HCT116 (cell line): Measurements from ENCODE around the gene FAM193B. TPM values are rescaled to one million over a fixed set of nuclear protein-coding genes. Genes with fewer than 3 reads are reported as not detected.
A peak's percentile ranks its signal among the peaks of the same experiment; 100 is the strongest.

Experiments used
- ATAC-seq: fragments of 200-7000 bp; cut with Tn5 transposase; 2 replicates; pipeline ENCODE4 v1.9.1; 2020; ENCODE audit warnings: mild to moderate bottlenecking, moderate library complexity
- BruUV-seq: library from RNA; stranded (reverse); fragments of 400-500 nt; replicated peaks from 2 replicates; lab custom pipeline; 2021; lab: Mats Ljungman, UMichigan
- CTCF ChIA-PET: fragments of 300-600 bp; sonication (Branson Sonifier 250); formaldehyde crosslinking; loops from one replicate; lab custom pipeline; 2021; ENCODE audit warnings: antibody characterized with exemption; lab: Charles Lee
- POLR2A ChIA-PET: fragments of 300-600, 350-600 bp; sonication (Branson Sonifier 250); formaldehyde crosslinking; loops from one replicate; lab custom pipeline; 2021; ENCODE audit warnings: antibody characterized with exemption; lab: Charles Lee
- RAD21 ChIA-PET, 2 experiments: fragments of 300-600 bp; sonication (Branson Sonifier 250); formaldehyde crosslinking; loops; one replicate each; lab custom pipeline; 2023; ENCODE audit warnings: low total read pairs in 2 of 2; ENCODE audit not compliant: uncharacterized antibody in 2 of 2, unreplicated experiment in 2 of 2, low non-redundant PET in 1 of 2; lab: Charles Lee
- DNase-seq: peaks from one replicate; pipeline ENCODE4 v3.0.0-alpha.2; 2010; ENCODE audit warnings: low read depth, low spot score
- H2AFZ ChIP-seq: fragments of 200-600 bp; shearing (Covaris generic), sonication (generic); 2 replicates; pipeline ENCODE4 v1.6.1; 2017; ENCODE audit warnings: low read depth, mixed run types, mixed read lengths, antibody characterized with exemption, low read length; ENCODE audit not compliant: poor library complexity, severe bottlenecking
- H3K27ac ChIP-seq: 2 replicates; pipeline ENCODE4 v1.5.1; 2012; ENCODE audit warnings: low read depth, low read length
- H3K27me3 ChIP-seq: fragments of 200-600 bp; sonication (generic); 2 replicates; pipeline ENCODE4 v1.6.1; 2016; ENCODE audit warnings: mixed run types, low read length, mixed read lengths; ENCODE audit not compliant: insufficient read depth
- H3K36me3 ChIP-seq, 2 experiments: fragments of 200-500 bp in 1 of 2; fragments of 200-600 bp in 1 of 2; sonication (Bioruptor generic) in 1 of 2; sonication (generic) in 1 of 2; 2 replicates each; pipeline versions ENCODE4 v1.5.1 to v1.6.1; 2014 to 2016; ENCODE audit warnings: low read length in 2 of 2, inconsistent platforms in 1 of 2, mixed read lengths in 1 of 2, mixed run types in 1 of 2; ENCODE audit not compliant: insufficient read depth in 2 of 2, control insufficient read depth in 1 of 2
- H3K4me1 ChIP-seq, 2 experiments: fragments of 200-600 bp in 1 of 2; sonication (generic) in 1 of 2; 2 replicates each; pipeline versions ENCODE4 v1.5.1 to v1.6.1; 2012 to 2017; ENCODE audit warnings: low read length in 2 of 2, inconsistent platforms in 1 of 2, mild to moderate bottlenecking in 1 of 2, mixed read lengths in 1 of 2, mixed run types in 1 of 2, moderate library complexity in 1 of 2; ENCODE audit not compliant: insufficient read depth in 2 of 2, control insufficient read depth in 1 of 2
- H3K4me2 ChIP-seq: fragments of 200-600 bp; sonication (generic); 2 replicates; pipeline ENCODE4 v1.6.1; 2017; ENCODE audit warnings: mixed run types, low read length, mixed read lengths
- H3K4me3 ChIP-seq, 2 experiments: fragments of 200-600 bp in 1 of 2; sonication (generic) in 1 of 2; replicated peaks in 1 of 2; 2 replicates each; pipeline ENCODE4 v1.5.1; 2011 to 2016; ENCODE audit warnings: low read length in 2 of 2, control low read depth in 1 of 2, low read depth in 1 of 2, mild to moderate bottlenecking in 1 of 2, mixed read lengths in 1 of 2, mixed run types in 1 of 2
- H3K79me2 ChIP-seq: fragments of 200-600 bp; sonication (generic); 2 replicates; pipeline ENCODE4 v1.6.1; 2017; ENCODE audit warnings: mild to moderate bottlenecking, mixed run types, low read length, moderate library complexity, mixed read lengths; ENCODE audit not compliant: insufficient read depth
- H3K9ac ChIP-seq: fragments of 200-600 bp; sonication (generic); 2 replicates; pipeline ENCODE4 v1.6.1; 2016; ENCODE audit warnings: low read length, mixed read lengths
- H3K9me2 ChIP-seq: fragments of 200-600 bp; sonication (generic), shearing (Covaris generic); 2 replicates; pipeline ENCODE4 v1.6.1; 2017; ENCODE audit warnings: mixed run types, mild to moderate bottlenecking, moderate library complexity; ENCODE audit not compliant: insufficient read depth
- H3K9me3 ChIP-seq, 2 experiments: fragments of 200-500 bp in 1 of 2; fragments of 200-600 bp in 1 of 2; sonication (Bioruptor generic) in 1 of 2; sonication (generic) in 1 of 2; 2 replicates each; pipeline ENCODE4 v1.6.1; 2014 to 2017; ENCODE audit warnings: low read length in 2 of 2, mixed read lengths in 2 of 2, inconsistent platforms in 1 of 2, low read depth in 1 of 2, mild to moderate bottlenecking in 1 of 2, mixed run types in 1 of 2, moderate library complexity in 1 of 2; ENCODE audit not compliant: control insufficient read depth in 1 of 2, insufficient read depth in 1 of 2
- H4K20me1 ChIP-seq: fragments of 200-600 bp; sonication (generic), shearing (Covaris generic); 2 replicates; pipeline ENCODE4 v1.6.1; 2017; ENCODE audit warnings: mixed run types, mild to moderate bottlenecking, moderate library complexity; ENCODE audit not compliant: insufficient read depth
- CBX3 ChIP-seq: IDR thresholded peaks from 2 replicates; pipeline ENCODE4 v1.6.1; 2012; ENCODE audit warnings: low read depth
- CTCF ChIP-seq, 3 experiments: fragments of 200-600 bp in 1 of 3; sonication (generic) in 1 of 3; IDR thresholded peaks in 2 of 3; conservative IDR thresholded peaks in 1 of 3; 2 replicates each; pipeline ENCODE4 v1.5.1; 2012 to 2017; ENCODE audit warnings: low read depth in 2 of 3, low read length in 2 of 3, antibody characterized with exemption in 1 of 3, borderline replicate concordance in 1 of 3, control low read depth in 1 of 3, mild to moderate bottlenecking in 1 of 3, mixed read lengths in 1 of 3, mixed run types in 1 of 3, moderate library complexity in 1 of 3; ENCODE audit not compliant: insufficient read depth in 1 of 3
- EGR1 ChIP-seq: IDR thresholded peaks from 2 replicates; pipeline ENCODE4 v1.6.1; 2012; ENCODE audit warnings: low read depth
- ELF1 ChIP-seq: IDR thresholded peaks from 2 replicates; pipeline ENCODE4 v1.6.1; 2012; ENCODE audit warnings: low read depth, borderline replicate concordance
- EZH2phosphoT487 ChIP-seq: fragments of 200-600 bp; IDR thresholded peaks from 2 replicates; pipeline ENCODE4 v1.6.1; 2018; ENCODE audit warnings: antibody characterized with exemption, borderline replicate concordance
- FOSL1 ChIP-seq: IDR thresholded peaks from 2 replicates; pipeline ENCODE4 v1.6.1; 2012; ENCODE audit warnings: low read depth
- JUND ChIP-seq: IDR thresholded peaks from 2 replicates; pipeline ENCODE4 v1.6.1; 2012
- MAX ChIP-seq: IDR thresholded peaks from 2 replicates; pipeline ENCODE4 v1.6.1; 2012
- POLR2AphosphoS5 ChIP-seq: IDR thresholded peaks from 2 replicates; pipeline ENCODE4 v1.6.1; 2011; ENCODE audit warnings: mild to moderate bottlenecking, low read depth, low read length, moderate library complexity
- RAD21 ChIP-seq: IDR thresholded peaks from 2 replicates; pipeline ENCODE4 v1.6.1; 2012; ENCODE audit warnings: low read depth, mild to moderate bottlenecking
- SIN3A ChIP-seq: IDR thresholded peaks from 2 replicates; pipeline ENCODE4 v1.6.1; 2012; ENCODE audit warnings: low read depth
- SRF ChIP-seq: IDR thresholded peaks from 2 replicates; pipeline ENCODE4 v1.6.1; 2012; ENCODE audit warnings: low read depth
- YY1 ChIP-seq: IDR thresholded peaks from 2 replicates; pipeline ENCODE4 v1.6.1; 2011; ENCODE audit warnings: low read length, low read depth, moderate library complexity, mild to moderate bottlenecking; ENCODE audit not compliant: insufficient replicate concordance; ENCODE audit errors: extremely low read depth
- intact Hi-C: fragments of 100-400 bp; cut with micrococcal nuclease; formaldehyde crosslinking; loops from 2 replicates; pipeline ENCODE4 v1.10.0; 2022
- total RNA-seq: library from RNA; stranded (reverse); gene quantifications from one replicate; pipeline ENCODE4 v1.2.1, GENCODE V29; 2021; ENCODE audit not compliant: unreplicated experiment

The FAM193B gene
- total RNA-seq, 1 experiment from 2014 or later = 54.0 TPM

GRCh38 chr5:177520271-177520670 is 34.1 kb downstream of the FAM193B start (continued):
- TF ChIP-seq MAX (no peak), ELF1 (no peak), EZH2phosphoT487 (no peak), YY1 (no peak), FOSL1 (no peak), POLR2AphosphoS5 (no peak), SIN3A (no peak), SRF (no peak), JUND (no peak), RAD21 (no peak), EGR1 (no peak)

GRCh38 chr5:177519463-177520235 is 34.7 kb downstream of the FAM193B start:
- H3K9ac ChIP-seq = peak overlapping the region; percentile 33
- TF ChIP-seq FOSL1 (no peak), CBX3 (no peak), CTCF (IDR thresholded peaks at IDR 0.05 in 2 of 3, conservative IDR thresholded peaks at IDR 0.05 in 1 of 3; ENCODE audit: borderline replicate concordance in 1 of 3, insufficient read depth in 1 of 3, low read depth in 2 of 3, low read length in 2 of 3) (no peak)
- TF ChIP-seq, all 23 proteins: peak for 0
- peaks cover 15 to 41% of the 10 kb centered on the region in 2 experiments; a peak in 3 of 4 replicates for H3K36me3 ChIP-seq
- H2AFZ ChIP-seq = no peak overlapping the region
- peak overlapping the region; percentile 12; the same call in 1 of the 2 replicates for H3K27ac ChIP-seq
- ATAC-seq (no peak), DNase-seq (no peak)
- H4K20me1 ChIP-seq = no peaks in the 10 kb centered on the region
- no peaks in the 10 kb centered on the region for H3K27me3 ChIP-seq
- no peaks in the 10 kb centered on the region for H3K9me3 ChIP-seq
- H3K79me2 ChIP-seq = peaks cover 28% of the 10 kb centered on the region
- CTCF ChIA-PET = no interaction called here
- H3K4me2 ChIP-seq = peak overlapping the region; percentile 60
- H3K4me1 ChIP-seq = peaks cover 11 to 24% of the 10 kb centered on the region in 2 experiments; a peak in 3 of 4 replicates
- no TSS peak for BruUV-seq
- no peaks in the 10 kb centered on the region for H3K9me2 ChIP-seq
- H3K4me3 ChIP-seq = peak overlapping the region in 1 of 2 experiments; percentile 35; a peak in 2 of 4 replicates
- POLR2A ChIA-PET = no interaction called here
- intact Hi-C loops = no loop called here
- RAD21 ChIA-PET = no interaction called here
